ENCODE results near the gene FGF12.

GRCh38 chr3:192573240-192573639, 154.1 kb downstream of the FGF12 start:
- TF ChIP-seq KDM1A (IDR thresholded peaks at IDR 0.05; ENCODE audit: low read depth) = no peak
- TF ChIP-seq JUNB (IDR thresholded peaks at IDR 0.05) = no peak
- TF ChIP-seq CTCF (IDR thresholded peaks at IDR 0.05) = no peak
- no peak for TF ChIP-seq SMC3 (IDR thresholded peaks at IDR 0.05)
- TF ChIP-seq RAD21 (conservative IDR thresholded peaks at IDR 0.05 in 1 of 2, IDR thresholded peaks at IDR 0.05 in 1 of 2) = no peak
- TF ChIP-seq MYC (IDR thresholded peaks at IDR 0.05; ENCODE audit: borderline replicate concordance, low read length) = no peak
- TF ChIP-seq CHD4 (IDR thresholded peaks at IDR 0.05; ENCODE audit: borderline replicate concordance) = no peak
- TF ChIP-seq EP300 (IDR thresholded peaks at IDR 0.05) = no peak

All from A549 (cell line).